DOHH2 (cell line): ENCODE results near the gene LSP1.

Experiments
- EZH2phosphoT487 ChIP-seq: fragments of 200-600 bp; sonication (generic); IDR thresholded peaks from 2 replicates; pipeline ENCODE4 v1.6.1; 2017; ENCODE audit warnings: borderline replicate concordance, mild to moderate bottlenecking, antibody characterized with exemption, low read length, moderate library complexity, mixed read lengths
- TF ChIP-seq, protein P1 (sequence below): fragments of 200-600 bp; sonication (generic); IDR thresholded peaks from one replicate; pipeline ENCODE4 v1.5.1; 2014; ENCODE audit warnings: antibody characterized with exemption, mild to moderate bottlenecking, low read depth, low read length; ENCODE audit not compliant: poor library complexity, severe bottlenecking

DNA sequence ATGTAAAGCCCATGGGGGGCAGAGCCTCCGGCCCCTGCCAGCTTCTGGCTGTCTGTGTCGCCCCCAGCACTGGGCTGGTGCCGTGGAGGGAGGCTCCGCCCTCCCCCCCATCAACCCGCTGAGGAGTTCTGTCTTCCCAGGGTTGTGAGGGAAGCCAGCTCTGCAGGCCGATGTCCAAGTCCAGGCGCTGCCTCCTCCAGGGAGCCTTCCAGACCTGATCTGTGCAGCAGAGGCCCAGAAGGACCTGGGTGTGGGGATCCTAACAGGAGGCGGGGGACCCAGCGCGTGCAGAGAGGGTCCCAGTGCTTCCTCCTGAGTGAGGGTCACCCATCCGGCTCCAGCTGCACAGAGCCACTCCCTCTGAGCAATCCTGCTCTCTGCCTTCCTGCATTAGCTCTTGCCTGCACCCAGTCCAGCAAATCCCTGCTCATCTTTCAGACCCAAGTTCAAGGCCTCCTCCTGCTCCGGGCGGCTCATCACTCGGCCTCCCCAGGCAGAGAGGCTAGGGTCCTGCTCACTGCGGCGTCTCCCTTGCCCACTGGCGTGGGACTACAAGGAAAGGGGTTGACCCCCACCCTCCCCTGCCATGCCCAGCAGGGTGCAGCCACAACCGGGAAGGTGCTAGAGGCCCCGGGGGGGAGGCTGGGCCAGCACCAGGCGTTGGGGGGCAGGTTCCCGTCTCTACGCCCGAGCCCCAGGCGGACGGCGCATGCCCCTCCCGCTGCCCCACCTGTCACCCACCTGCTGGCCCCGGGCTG lies 22.4 kb downstream of the LSP1 start:
- TF ChIP-seq, protein P1, sequence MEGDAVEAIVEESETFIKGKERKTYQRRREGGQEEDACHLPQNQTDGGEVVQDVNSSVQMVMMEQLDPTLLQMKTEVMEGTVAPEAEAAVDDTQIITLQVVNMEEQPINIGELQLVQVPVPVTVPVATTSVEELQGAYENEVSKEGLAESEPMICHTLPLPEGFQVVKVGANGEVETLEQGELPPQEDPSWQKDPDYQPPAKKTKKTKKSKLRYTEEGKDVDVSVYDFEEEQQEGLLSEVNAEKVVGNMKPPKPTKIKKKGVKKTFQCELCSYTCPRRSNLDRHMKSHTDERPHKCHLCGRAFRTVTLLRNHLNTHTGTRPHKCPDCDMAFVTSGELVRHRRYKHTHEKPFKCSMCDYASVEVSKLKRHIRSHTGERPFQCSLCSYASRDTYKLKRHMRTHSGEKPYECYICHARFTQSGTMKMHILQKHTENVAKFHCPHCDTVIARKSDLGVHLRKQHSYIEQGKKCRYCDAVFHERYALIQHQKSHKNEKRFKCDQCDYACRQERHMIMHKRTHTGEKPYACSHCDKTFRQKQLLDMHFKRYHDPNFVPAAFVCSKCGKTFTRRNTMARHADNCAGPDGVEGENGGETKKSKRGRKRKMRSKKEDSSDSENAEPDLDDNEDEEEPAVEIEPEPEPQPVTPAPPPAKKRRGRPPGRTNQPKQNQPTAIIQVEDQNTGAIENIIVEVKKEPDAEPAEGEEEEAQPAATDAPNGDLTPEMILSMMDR: no peak
- no peak for TF ChIP-seq EZH2phosphoT487
